ENCODE results near the gene MAP7.

DNA sequence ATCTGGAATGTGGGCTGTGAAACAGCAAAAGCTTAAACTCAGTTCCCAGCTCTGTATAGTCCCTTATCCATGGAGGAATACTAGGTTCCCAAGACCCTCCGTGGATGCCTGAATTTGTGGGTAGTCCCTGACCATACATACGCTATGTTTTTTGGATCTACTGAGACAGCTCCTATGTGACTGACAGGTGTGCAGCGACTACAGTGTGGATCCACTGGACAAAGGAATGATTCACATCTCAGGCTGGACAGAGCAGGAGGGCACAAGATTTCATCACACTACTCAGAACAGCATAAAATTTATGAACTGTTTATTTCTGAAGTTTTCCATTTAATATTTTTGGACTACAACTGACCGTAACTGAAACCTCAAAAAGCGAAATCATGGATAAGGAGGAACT is 125.3 kb downstream of the MAP7 start:
- TF ChIP-seq, protein P1, sequence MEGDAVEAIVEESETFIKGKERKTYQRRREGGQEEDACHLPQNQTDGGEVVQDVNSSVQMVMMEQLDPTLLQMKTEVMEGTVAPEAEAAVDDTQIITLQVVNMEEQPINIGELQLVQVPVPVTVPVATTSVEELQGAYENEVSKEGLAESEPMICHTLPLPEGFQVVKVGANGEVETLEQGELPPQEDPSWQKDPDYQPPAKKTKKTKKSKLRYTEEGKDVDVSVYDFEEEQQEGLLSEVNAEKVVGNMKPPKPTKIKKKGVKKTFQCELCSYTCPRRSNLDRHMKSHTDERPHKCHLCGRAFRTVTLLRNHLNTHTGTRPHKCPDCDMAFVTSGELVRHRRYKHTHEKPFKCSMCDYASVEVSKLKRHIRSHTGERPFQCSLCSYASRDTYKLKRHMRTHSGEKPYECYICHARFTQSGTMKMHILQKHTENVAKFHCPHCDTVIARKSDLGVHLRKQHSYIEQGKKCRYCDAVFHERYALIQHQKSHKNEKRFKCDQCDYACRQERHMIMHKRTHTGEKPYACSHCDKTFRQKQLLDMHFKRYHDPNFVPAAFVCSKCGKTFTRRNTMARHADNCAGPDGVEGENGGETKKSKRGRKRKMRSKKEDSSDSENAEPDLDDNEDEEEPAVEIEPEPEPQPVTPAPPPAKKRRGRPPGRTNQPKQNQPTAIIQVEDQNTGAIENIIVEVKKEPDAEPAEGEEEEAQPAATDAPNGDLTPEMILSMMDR (IDR thresholded peaks at IDR 0.05) = no peak
- no peak for TF ChIP-seq POLR2A (IDR thresholded peaks at IDR 0.05)
